ENCODE measurements around the gene KCNQ5. TPM values are rescaled to one million over a fixed set of nuclear protein-coding genes. Genes with fewer than 3 reads are reported as not detected.

Gene KCNQ5
- total and polyA plus RNA-seq, 4 experiments from 2014 or later, result 1.0 to 4.2 (median 3.4) TPM; not detected in 1

DNA sequence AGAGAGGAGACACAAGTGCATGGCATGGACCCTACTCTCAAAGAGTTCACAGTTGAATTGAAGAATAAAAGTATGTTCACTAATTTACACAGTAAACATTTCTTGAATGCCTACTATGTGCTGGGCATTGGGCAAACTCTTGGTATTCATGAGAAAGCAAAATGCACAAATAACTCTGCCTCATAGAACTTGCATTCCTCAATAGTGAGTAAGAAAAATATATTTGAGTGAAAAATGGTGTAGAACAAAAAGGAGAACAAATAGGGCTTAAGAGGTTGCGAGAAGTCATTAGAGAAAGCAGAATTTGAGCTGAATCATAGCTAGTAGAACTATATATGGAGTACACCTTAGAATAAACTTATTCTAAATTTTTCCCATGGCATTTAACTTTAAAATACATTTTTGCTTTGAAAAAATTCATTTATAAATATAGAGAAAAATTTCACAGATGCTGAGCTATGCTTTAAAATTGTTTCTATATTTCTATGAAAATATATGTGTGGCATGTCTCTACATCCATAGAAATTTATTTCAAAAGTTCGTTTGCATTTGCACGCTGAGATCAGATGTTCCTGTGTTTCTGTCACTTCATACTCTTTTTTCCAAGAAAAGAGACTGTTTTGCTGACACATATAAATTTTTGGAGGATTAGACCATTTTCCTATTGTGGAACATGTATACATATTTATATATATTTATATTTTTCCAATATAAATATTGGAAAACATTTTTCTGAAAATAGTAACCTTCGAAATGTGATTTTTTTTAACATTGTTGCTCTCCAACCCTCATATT lies 236.1 kb downstream of the KCNQ5 start:
- no peaks in the 10 kb centered on the region for H3K9me3 ChIP-seq (ENCODE audit: control insufficient read depth in 1 of 2, low read length in 2 of 2)
- no peak for DNase-seq
- ChIA-PET POLR2A (ENCODE audit: partially characterized antibody) (no interaction called here), CTCF (ENCODE audit: partially characterized antibody) (interaction anchor here (1.3 kb wide), 1 partner anchor 9 kb away, joined by 3 read pairs; no protein-coding TSS in a partner anchor)
- H3K27ac Mint-ChIP-seq, result no peak overlapping the region
- H3K27ac ChIP-seq (ENCODE audit: low read depth, low read length), result no peak overlapping the region
- H3K36me3 ChIP-seq (ENCODE audit: insufficient read depth, low read length), result no peaks in the 10 kb centered on the region
- no peaks in the 10 kb centered on the region for H3K36me3 Mint-ChIP-seq
- no peak overlapping the region for H3K4me3 ChIP-seq (ENCODE audit: low read length in 2 of 2)
- no peak overlapping the region for H3K4me3 Mint-ChIP-seq
- H3K4me1 Mint-ChIP-seq, result no peaks in the 10 kb centered on the region
- no peaks in the 10 kb centered on the region for H3K9me3 Mint-ChIP-seq
- H3K27me3 ChIP-seq (ENCODE audit: insufficient read depth, low read length), result no peaks in the 10 kb centered on the region
- no peaks in the 10 kb centered on the region for H3K27me3 Mint-ChIP-seq
- intact Hi-C loops (cut with micrococcal nuclease), result no loop called here
- no peaks in the 10 kb centered on the region for H3K4me1 ChIP-seq (ENCODE audit: insufficient read depth, low read length)

DNA sequence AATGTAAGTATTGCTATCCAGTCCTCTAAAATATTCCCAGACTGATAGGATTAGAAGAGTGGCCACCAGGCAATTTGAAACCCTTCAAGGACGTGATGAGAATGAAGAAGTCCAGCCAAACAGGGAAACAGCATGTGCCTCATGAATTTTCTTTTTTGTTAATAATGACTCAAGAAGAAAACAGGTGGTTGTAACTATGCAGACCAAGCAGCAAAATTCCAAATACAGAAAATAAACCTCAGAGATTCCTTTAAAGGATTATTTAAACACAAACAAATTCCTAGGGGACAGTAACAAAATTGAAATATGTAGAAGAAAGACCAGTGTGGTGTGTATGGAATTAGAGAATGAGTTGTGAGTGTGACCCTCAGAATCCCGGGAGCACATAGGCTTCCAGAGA lies 239.2 kb downstream of the KCNQ5 start:
- Mint-ChIP-seq H3K27me3 (no peaks in the 10 kb centered on the region), H3K4me3 (no peak overlapping the region), H3K27ac (no peak overlapping the region), H3K9me3 (no peaks in the 10 kb centered on the region), H3K4me1 (no peaks in the 10 kb centered on the region), H3K36me3 (no peaks in the 10 kb centered on the region)
- H3K27me3 ChIP-seq (ENCODE audit: insufficient read depth, low read length), result no peaks in the 10 kb centered on the region
- H3K27ac ChIP-seq (ENCODE audit: low read depth, low read length), result no peak overlapping the region
- no peaks in the 10 kb centered on the region for H3K36me3 ChIP-seq (ENCODE audit: insufficient read depth, low read length)
- ChIA-PET CTCF (ENCODE audit: partially characterized antibody) (no interaction called here), POLR2A (ENCODE audit: partially characterized antibody) (no interaction called here)
- no peaks in the 10 kb centered on the region for H3K4me1 ChIP-seq (ENCODE audit: insufficient read depth, low read length)
- intact Hi-C loops (cut with micrococcal nuclease), result no loop called here
- H3K9me3 ChIP-seq (ENCODE audit: control insufficient read depth in 1 of 2, low read length in 2 of 2), result no peaks in the 10 kb centered on the region
- H3K4me3 ChIP-seq (ENCODE audit: low read length in 2 of 2), result no peak overlapping the region
- no peak for DNase-seq

DNA sequence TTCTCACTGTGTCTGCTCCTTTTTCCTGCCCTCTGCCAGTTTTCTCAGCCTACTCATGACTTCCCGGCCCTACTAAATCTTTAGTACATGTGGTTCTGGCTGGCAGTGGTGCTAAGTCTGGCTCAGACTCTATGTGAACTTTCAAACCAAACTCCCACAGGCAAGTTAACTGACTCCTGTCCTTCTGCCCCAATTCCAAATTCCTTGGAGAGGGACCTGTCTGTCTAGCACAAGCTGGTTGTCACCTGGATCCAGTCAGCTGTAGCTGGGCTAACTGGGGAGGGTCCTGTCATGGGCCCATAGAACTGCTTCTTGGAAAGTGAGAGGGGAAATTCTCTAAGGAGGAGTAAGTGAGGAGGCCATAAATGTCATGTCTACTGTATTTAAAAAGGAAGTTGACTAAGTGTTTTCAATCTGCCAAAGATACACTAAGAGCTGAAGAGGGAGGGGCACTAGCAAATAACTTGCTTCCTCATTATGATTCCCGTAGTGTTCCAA lies 240.1 kb downstream of the KCNQ5 start:
- POLR2A ChIA-PET (ENCODE audit: partially characterized antibody), result interaction anchor here (0.7 kb wide), 1 partner anchor 18 kb away, joined by 3 read pairs; no protein-coding TSS in a partner anchor
- CTCF ChIA-PET (ENCODE audit: partially characterized antibody), result no interaction called here
- intact Hi-C loops (cut with micrococcal nuclease), result no loop called here
- H3K9me3 ChIP-seq (ENCODE audit: control insufficient read depth in 1 of 2, low read length in 2 of 2), result no peaks in the 10 kb centered on the region
- no peak for DNase-seq
- H3K36me3 ChIP-seq (ENCODE audit: insufficient read depth, low read length), result no peaks in the 10 kb centered on the region
- H3K4me1 Mint-ChIP-seq, result no peaks in the 10 kb centered on the region
- H3K27me3 Mint-ChIP-seq, result no peaks in the 10 kb centered on the region
- H3K9me3 Mint-ChIP-seq, result no peaks in the 10 kb centered on the region
- H3K4me3 Mint-ChIP-seq, result no peak overlapping the region
- peak overlapping the region in 1 of 7 donors; percentile 7 for H3K27ac Mint-ChIP-seq
- no peaks in the 10 kb centered on the region for H3K27me3 ChIP-seq (ENCODE audit: insufficient read depth, low read length)
- H3K4me1 ChIP-seq (ENCODE audit: insufficient read depth, low read length), result no peaks in the 10 kb centered on the region
- H3K36me3 Mint-ChIP-seq, result no peaks in the 10 kb centered on the region
- no peak overlapping the region for H3K4me3 ChIP-seq (ENCODE audit: low read length in 2 of 2)
- H3K27ac ChIP-seq (ENCODE audit: low read depth, low read length), result no peak overlapping the region

DNA sequence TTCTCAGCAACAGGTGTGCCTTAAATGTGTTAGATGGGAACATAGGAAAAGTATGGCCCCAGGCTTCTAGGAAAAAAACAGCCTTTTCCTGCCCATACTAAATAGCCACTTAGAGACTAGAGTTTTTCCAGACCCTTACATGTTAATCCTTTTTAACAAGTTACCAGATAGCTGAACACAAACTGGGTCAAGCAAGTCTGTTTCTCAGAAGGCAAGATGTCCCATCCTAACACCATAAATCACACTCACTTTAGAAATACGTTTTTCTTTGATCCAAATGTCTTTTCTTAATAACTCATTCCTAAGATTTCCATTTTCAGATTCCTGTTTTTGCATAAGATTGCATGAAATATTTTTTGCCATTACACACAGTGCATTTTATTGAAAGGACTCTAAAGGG lies 241.3 kb downstream of the KCNQ5 start:
- Histone ChIP-seq H3K4me1 (ENCODE audit: insufficient read depth, low read length) (no peaks in the 10 kb centered on the region), H3K27ac (ENCODE audit: low read depth, low read length) (no peak overlapping the region), H3K4me3 (ENCODE audit: low read length in 2 of 2) (no peak overlapping the region), H3K27me3 (ENCODE audit: insufficient read depth, low read length) (no peaks in the 10 kb centered on the region), H3K9me3 (ENCODE audit: control insufficient read depth in 1 of 2, low read length in 2 of 2) (no peaks in the 10 kb centered on the region), H3K36me3 (ENCODE audit: insufficient read depth, low read length) (no peaks in the 10 kb centered on the region)
- ChIA-PET POLR2A (ENCODE audit: partially characterized antibody) (no interaction called here), CTCF (ENCODE audit: partially characterized antibody) (no interaction called here)
- Mint-ChIP-seq H3K36me3 (no peaks in the 10 kb centered on the region), H3K27ac (no peak overlapping the region), H3K27me3 (no peaks in the 10 kb centered on the region), H3K9me3 (no peaks in the 10 kb centered on the region), H3K4me1 (no peaks in the 10 kb centered on the region), H3K4me3 (no peak overlapping the region)
- intact Hi-C loops (cut with micrococcal nuclease), result no loop called here
- DNase-seq, result no peak

DNA sequence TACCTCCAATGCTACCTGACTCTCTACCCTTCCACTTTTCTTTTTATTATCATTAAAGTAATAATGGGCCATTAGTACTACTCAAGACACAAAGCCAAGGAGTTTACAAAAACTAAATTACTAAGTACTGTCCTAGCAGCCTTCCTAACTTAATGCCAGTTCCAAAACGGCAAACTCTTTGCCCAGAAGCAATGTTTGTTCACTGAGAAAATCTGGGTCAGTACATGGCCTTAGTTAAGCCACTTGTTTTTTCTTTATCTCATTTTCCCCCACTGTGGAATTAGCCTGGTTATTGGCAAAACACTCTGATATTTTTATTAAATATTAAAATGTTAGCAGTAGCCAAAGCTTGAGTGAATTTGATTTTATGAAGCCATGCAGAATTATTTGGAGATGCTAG lies 242.4 kb downstream of the KCNQ5 start:
- CTCF ChIA-PET (ENCODE audit: partially characterized antibody), result no interaction called here
- Histone ChIP-seq H3K4me1 (ENCODE audit: insufficient read depth, low read length) (no peaks in the 10 kb centered on the region), H3K27me3 (ENCODE audit: insufficient read depth, low read length) (no peaks in the 10 kb centered on the region), H3K9me3 (ENCODE audit: control insufficient read depth in 1 of 2, low read length in 2 of 2) (no peaks in the 10 kb centered on the region), H3K4me3 (ENCODE audit: low read length in 2 of 2) (no peak overlapping the region), H3K36me3 (ENCODE audit: insufficient read depth, low read length) (no peaks in the 10 kb centered on the region), H3K27ac (ENCODE audit: low read depth, low read length) (no peak overlapping the region)
- Mint-ChIP-seq H3K9me3 (no peaks in the 10 kb centered on the region), H3K27me3 (no peaks in the 10 kb centered on the region), H3K36me3 (no peaks in the 10 kb centered on the region), H3K4me1 (no peaks in the 10 kb centered on the region), H3K4me3 (no peak overlapping the region), H3K27ac (no peak overlapping the region)
- intact Hi-C loops (cut with micrococcal nuclease), result no loop called here
- POLR2A ChIA-PET (ENCODE audit: partially characterized antibody), result no interaction called here
- no peak for DNase-seq

- intact Hi-C loops (cut with micrococcal nuclease), result no loop called here
- Histone ChIP-seq H3K27ac (ENCODE audit: low read depth, low read length) (no peak overlapping the region), H3K9me3 (ENCODE audit: control insufficient read depth in 1 of 2, low read length in 2 of 2) (no peaks in the 10 kb centered on the region), H3K36me3 (ENCODE audit: insufficient read depth, low read length) (no peaks in the 10 kb centered on the region), H3K4me1 (ENCODE audit: insufficient read depth, low read length) (no peaks in the 10 kb centered on the region), H3K4me3 (ENCODE audit: low read length in 2 of 2) (no peak overlapping the region), H3K27me3 (ENCODE audit: insufficient read depth, low read length) (no peaks in the 10 kb centered on the region)
- H3K27me3 Mint-ChIP-seq, result no peaks in the 10 kb centered on the region
- no peak for DNase-seq
- no peaks in the 10 kb centered on the region for H3K4me1 Mint-ChIP-seq
- POLR2A ChIA-PET (ENCODE audit: partially characterized antibody), result no interaction called here
- H3K36me3 Mint-ChIP-seq, result no peaks in the 10 kb centered on the region
- no peak overlapping the region for H3K27ac Mint-ChIP-seq
- H3K9me3 Mint-ChIP-seq, result no peaks in the 10 kb centered on the region
- CTCF ChIA-PET (ENCODE audit: partially characterized antibody), result no interaction called here
- no peak overlapping the region for H3K4me3 Mint-ChIP-seq
Measured at GRCh38 chr6:72864799-72865198, 242.9 kb downstream of the KCNQ5 start.

- no peak for DNase-seq
- CTCF ChIA-PET (ENCODE audit: partially characterized antibody), result no interaction called here
- no peaks in the 10 kb centered on the region for H3K4me1 ChIP-seq (ENCODE audit: insufficient read depth, low read length)
- Mint-ChIP-seq H3K4me1 (no peaks in the 10 kb centered on the region), H3K9me3 (no peaks in the 10 kb centered on the region), H3K27me3 (no peaks in the 10 kb centered on the region), H3K27ac (no peak overlapping the region), H3K4me3 (no peak overlapping the region), H3K36me3 (no peaks in the 10 kb centered on the region)
- no peaks in the 10 kb centered on the region for H3K36me3 ChIP-seq (ENCODE audit: insufficient read depth, low read length)
- H3K4me3 ChIP-seq (ENCODE audit: low read length in 2 of 2), result no peak overlapping the region
- H3K9me3 ChIP-seq (ENCODE audit: control insufficient read depth in 1 of 2, low read length in 2 of 2), result no peaks in the 10 kb centered on the region
- no peak overlapping the region for H3K27ac ChIP-seq (ENCODE audit: low read depth, low read length)
- no peaks in the 10 kb centered on the region for H3K27me3 ChIP-seq (ENCODE audit: insufficient read depth, low read length)
- POLR2A ChIA-PET (ENCODE audit: partially characterized antibody), result no interaction called here
- intact Hi-C loops (cut with micrococcal nuclease), result no loop called here
Measured at GRCh38 chr6:72865467-72865866, 243.6 kb downstream of the KCNQ5 start.

Data from CD4-positive, alpha-beta memory T cell (primary cell).